HL-60 (cell line): ENCODE data around the gene POMP.
"Not testable (repeated sequence)": the region's sequence is repeated elsewhere in the genome, so short reads cannot be mapped to it uniquely, and the experiment has no call there.

Source experiments
- POLR2AphosphoS5 ChIP-seq: IDR thresholded peaks from 2 replicates; pipeline ENCODE4 v1.6.1; 2012; ENCODE audit warnings: low read depth
- SPI1 ChIP-seq: IDR thresholded peaks from 2 replicates; pipeline ENCODE4 v1.6.1; 2012; ENCODE audit warnings: low read depth, mild to moderate bottlenecking, borderline replicate concordance
- TF ChIP-seq, protein P1 (sequence below): IDR thresholded peaks from one replicate; pipeline ENCODE4 v1.5.1; 2011; ENCODE audit warnings: low read length, control low read depth, inconsistent platforms; ENCODE audit not compliant: insufficient read depth
- TF ChIP-seq, protein P2 (sequence below): IDR thresholded peaks from 2 replicates; pipeline ENCODE4 v1.6.1; 2012; ENCODE audit warnings: low read depth; ENCODE audit not compliant: insufficient replicate concordance

DNA sequence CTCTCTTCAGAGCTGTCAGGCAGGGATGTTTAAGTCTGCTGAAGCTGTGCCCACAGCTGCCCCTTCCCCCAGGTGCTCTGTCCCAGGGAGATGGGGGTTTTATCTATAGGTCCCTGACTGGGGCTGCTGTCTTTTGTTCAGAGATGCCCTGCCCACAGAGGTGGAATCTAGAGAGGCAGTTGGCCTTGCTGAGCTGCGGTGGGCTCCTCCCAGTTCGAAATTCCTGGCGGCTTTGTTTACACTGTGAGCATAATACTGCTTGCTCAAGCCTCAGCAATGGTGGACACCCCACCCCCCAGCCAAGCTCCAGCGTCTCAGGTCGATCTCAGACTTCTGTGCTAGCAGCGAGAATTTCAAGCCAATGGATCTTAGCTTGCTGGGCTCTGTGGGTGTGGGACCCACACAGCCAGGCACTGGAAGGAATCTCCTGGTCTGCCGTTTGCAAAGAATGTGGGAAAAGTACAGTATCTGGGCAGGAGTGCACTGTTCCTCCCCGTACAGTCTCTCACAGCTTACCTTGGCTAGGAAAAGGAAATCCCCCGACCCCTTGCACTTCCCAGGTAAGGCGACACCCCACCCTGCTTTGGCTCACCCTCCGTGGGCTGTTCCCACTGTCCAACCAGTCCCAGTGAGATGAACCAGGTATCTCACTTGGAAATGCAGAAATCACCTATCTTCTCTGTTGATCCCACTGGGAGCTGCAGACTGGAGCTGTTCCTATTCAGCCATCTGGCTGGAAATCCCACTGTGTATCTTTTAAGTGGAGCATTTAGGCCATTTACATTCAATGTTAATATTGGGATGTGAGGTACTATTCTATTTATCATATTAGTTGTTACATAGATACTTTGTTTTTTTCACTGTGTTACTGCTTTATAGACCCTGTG, 34.9 kb downstream of the POMP start:
- TF ChIP-seq, protein P1, sequence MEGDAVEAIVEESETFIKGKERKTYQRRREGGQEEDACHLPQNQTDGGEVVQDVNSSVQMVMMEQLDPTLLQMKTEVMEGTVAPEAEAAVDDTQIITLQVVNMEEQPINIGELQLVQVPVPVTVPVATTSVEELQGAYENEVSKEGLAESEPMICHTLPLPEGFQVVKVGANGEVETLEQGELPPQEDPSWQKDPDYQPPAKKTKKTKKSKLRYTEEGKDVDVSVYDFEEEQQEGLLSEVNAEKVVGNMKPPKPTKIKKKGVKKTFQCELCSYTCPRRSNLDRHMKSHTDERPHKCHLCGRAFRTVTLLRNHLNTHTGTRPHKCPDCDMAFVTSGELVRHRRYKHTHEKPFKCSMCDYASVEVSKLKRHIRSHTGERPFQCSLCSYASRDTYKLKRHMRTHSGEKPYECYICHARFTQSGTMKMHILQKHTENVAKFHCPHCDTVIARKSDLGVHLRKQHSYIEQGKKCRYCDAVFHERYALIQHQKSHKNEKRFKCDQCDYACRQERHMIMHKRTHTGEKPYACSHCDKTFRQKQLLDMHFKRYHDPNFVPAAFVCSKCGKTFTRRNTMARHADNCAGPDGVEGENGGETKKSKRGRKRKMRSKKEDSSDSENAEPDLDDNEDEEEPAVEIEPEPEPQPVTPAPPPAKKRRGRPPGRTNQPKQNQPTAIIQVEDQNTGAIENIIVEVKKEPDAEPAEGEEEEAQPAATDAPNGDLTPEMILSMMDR: not testable (repeated sequence)
- TF ChIP-seq, protein P2, sequence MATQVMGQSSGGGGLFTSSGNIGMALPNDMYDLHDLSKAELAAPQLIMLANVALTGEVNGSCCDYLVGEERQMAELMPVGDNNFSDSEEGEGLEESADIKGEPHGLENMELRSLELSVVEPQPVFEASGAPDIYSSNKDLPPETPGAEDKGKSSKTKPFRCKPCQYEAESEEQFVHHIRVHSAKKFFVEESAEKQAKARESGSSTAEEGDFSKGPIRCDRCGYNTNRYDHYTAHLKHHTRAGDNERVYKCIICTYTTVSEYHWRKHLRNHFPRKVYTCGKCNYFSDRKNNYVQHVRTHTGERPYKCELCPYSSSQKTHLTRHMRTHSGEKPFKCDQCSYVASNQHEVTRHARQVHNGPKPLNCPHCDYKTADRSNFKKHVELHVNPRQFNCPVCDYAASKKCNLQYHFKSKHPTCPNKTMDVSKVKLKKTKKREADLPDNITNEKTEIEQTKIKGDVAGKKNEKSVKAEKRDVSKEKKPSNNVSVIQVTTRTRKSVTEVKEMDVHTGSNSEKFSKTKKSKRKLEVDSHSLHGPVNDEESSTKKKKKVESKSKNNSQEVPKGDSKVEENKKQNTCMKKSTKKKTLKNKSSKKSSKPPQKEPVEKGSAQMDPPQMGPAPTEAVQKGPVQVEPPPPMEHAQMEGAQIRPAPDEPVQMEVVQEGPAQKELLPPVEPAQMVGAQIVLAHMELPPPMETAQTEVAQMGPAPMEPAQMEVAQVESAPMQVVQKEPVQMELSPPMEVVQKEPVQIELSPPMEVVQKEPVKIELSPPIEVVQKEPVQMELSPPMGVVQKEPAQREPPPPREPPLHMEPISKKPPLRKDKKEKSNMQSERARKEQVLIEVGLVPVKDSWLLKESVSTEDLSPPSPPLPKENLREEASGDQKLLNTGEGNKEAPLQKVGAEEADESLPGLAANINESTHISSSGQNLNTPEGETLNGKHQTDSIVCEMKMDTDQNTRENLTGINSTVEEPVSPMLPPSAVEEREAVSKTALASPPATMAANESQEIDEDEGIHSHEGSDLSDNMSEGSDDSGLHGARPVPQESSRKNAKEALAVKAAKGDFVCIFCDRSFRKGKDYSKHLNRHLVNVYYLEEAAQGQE: not testable (repeated sequence)
- not testable (repeated sequence) for TF ChIP-seq POLR2AphosphoS5, SPI1
